Measurements from ENCODE around the gene RHOBTB3. TPM values are rescaled to one million over a fixed set of nuclear protein-coding genes. Genes with fewer than 3 reads are reported as not detected.

Gene RHOBTB3
- total RNA-seq, 1 donor from 2014 or later: 73.8 TPM

DNA sequence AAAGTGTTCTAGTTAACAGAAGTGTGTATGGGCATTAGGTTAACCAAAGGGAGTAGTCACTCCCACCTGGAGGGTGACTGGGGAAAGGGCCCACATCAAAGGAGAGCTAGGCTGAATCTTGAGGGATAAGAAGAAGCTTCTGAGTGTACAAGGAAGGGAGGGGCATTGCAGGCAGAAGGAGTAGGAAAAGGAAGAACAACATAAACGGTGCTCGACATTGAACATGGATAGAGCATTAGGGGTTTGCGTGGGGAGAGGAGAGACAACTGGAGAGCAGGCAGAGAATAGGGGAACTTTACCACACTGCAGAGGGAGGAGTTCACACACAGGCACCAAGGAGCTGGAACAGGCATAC lies 96.7 kb downstream of the RHOBTB3 start:
- H3K79me2 ChIP-seq (ENCODE audit: insufficient read depth, low read length): no peaks in the 10 kb centered on the region
- no peak overlapping the region for H2AFZ ChIP-seq (ENCODE audit: low read depth, low read length)
- H3K4me3 Mint-ChIP-seq (ENCODE audit: unreplicated experiment): no peak overlapping the region
- H3K36me3 Mint-ChIP-seq (ENCODE audit: low read depth, unreplicated experiment): no peaks in the 10 kb centered on the region
- H3K9me3 Mint-ChIP-seq (ENCODE audit: unreplicated experiment): peaks cover 6% of the 10 kb centered on the region
- no peak overlapping the region for H3K27ac ChIP-seq (ENCODE audit: low read depth, low read length)
- no peak overlapping the region for H3K9ac ChIP-seq (ENCODE audit: low read length)
- no peak for DNase-seq (ENCODE audit: low read depth)
- H3K27me3 Mint-ChIP-seq (ENCODE audit: low read depth, unreplicated experiment): peaks cover 6% of the 10 kb centered on the region
- no peaks in the 10 kb centered on the region for H3K9me3 ChIP-seq (ENCODE audit: insufficient read depth, low read depth, low read length)
- no peak overlapping the region for H3K4me2 ChIP-seq (ENCODE audit: low read length)
- no peaks in the 10 kb centered on the region for H3K27me3 ChIP-seq (ENCODE audit: insufficient read depth, low read length)
- H3K4me3 ChIP-seq (ENCODE audit: insufficient read depth, low read depth, low read length): no peak overlapping the region
- no peaks in the 10 kb centered on the region for H4K20me1 ChIP-seq (ENCODE audit: insufficient read depth, low read length)
- TF ChIP-seq EZH2 (IDR thresholded peaks at IDR 0.05; ENCODE audit: insufficient read depth, low read length): no peak
- no peak for FAIRE-seq
- H3K4me1 Mint-ChIP-seq (ENCODE audit: low read depth, unreplicated experiment): peaks cover 14% of the 10 kb centered on the region
- H3K4me1 ChIP-seq (ENCODE audit: insufficient read depth, low read length): peaks cover 18% of the 10 kb centered on the region
- no peaks in the 10 kb centered on the region for H3K36me3 ChIP-seq (ENCODE audit: insufficient read depth, low read length)
- H3K27ac Mint-ChIP-seq (ENCODE audit: unreplicated experiment): peak overlapping the region; percentile 42

DNA sequence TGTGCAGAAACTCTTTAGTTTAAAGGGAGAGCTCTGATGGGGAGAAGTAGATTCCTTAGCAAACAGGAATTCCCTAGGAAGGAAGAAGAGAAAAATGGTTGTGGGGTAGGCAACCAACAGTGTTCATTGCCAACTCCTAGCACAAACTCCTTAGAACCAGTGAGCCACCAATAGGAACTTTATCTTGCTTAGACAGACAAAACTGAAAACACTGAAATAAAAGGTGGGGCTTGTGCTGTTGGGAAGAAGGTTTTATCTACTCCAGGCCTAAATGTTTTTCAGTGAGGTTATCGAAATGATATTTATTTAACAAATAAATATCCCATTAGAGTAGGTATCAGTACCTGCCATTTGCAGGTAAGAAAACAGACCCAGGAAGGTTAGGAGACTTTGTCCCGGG lies 99.1 kb downstream of the RHOBTB3 start:
- H3K4me3 Mint-ChIP-seq (ENCODE audit: unreplicated experiment): no peak overlapping the region

DNA sequence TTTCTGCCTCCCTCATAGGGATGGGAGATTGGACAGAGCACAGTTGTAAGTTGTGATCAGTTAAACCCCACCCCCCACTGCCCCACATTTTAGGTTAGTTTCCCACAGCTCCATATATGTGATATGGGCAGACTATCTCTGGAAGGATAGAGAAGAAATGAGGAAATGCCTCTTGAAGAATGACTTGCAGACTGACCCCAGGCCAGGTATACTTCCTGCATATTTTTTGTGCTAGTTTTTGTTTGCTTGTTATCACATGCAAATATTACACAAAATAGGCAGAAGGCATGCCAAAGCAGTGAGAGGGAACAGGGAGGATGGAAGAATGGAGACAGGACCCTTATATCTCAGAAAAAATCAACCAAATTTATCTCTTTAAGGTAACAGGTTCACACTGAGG lies 101.5 kb downstream of the RHOBTB3 start:
- H3K4me2 ChIP-seq (ENCODE audit: low read length): no peak overlapping the region
- H3K9me3 ChIP-seq (ENCODE audit: insufficient read depth, low read depth, low read length): no peaks in the 10 kb centered on the region
- H3K27ac ChIP-seq (ENCODE audit: low read depth, low read length): no peak overlapping the region
- TF ChIP-seq, protein P1, sequence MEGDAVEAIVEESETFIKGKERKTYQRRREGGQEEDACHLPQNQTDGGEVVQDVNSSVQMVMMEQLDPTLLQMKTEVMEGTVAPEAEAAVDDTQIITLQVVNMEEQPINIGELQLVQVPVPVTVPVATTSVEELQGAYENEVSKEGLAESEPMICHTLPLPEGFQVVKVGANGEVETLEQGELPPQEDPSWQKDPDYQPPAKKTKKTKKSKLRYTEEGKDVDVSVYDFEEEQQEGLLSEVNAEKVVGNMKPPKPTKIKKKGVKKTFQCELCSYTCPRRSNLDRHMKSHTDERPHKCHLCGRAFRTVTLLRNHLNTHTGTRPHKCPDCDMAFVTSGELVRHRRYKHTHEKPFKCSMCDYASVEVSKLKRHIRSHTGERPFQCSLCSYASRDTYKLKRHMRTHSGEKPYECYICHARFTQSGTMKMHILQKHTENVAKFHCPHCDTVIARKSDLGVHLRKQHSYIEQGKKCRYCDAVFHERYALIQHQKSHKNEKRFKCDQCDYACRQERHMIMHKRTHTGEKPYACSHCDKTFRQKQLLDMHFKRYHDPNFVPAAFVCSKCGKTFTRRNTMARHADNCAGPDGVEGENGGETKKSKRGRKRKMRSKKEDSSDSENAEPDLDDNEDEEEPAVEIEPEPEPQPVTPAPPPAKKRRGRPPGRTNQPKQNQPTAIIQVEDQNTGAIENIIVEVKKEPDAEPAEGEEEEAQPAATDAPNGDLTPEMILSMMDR (IDR thresholded peaks at IDR 0.05; ENCODE audit: insufficient read depth, low read depth, low read length): no peak
- no peak for TF ChIP-seq EZH2 (IDR thresholded peaks at IDR 0.05; ENCODE audit: insufficient read depth, low read length)
- no peaks in the 10 kb centered on the region for H4K20me1 ChIP-seq (ENCODE audit: insufficient read depth, low read length)
- H3K79me2 ChIP-seq (ENCODE audit: insufficient read depth, low read length): no peaks in the 10 kb centered on the region
- no peaks in the 10 kb centered on the region for H3K36me3 Mint-ChIP-seq (ENCODE audit: low read depth, unreplicated experiment)
- no peaks in the 10 kb centered on the region for H3K27me3 ChIP-seq (ENCODE audit: insufficient read depth, low read length)
- no peak overlapping the region for H3K4me3 ChIP-seq (ENCODE audit: insufficient read depth, low read depth, low read length)
- FAIRE-seq: no peak
- peaks cover 4% of the 10 kb centered on the region for H3K9me3 Mint-ChIP-seq (ENCODE audit: unreplicated experiment)
- no peak overlapping the region for H2AFZ ChIP-seq (ENCODE audit: low read depth, low read length)
- H3K4me3 Mint-ChIP-seq (ENCODE audit: unreplicated experiment): no peak overlapping the region
- peaks cover 4% of the 10 kb centered on the region for H3K27me3 Mint-ChIP-seq (ENCODE audit: low read depth, unreplicated experiment)
- H3K4me1 ChIP-seq (ENCODE audit: insufficient read depth, low read length): peaks cover 3% of the 10 kb centered on the region
- H3K27ac Mint-ChIP-seq (ENCODE audit: unreplicated experiment): no peak overlapping the region
- peaks cover 3% of the 10 kb centered on the region for H3K4me1 Mint-ChIP-seq (ENCODE audit: low read depth, unreplicated experiment)
- H3K9ac ChIP-seq (ENCODE audit: low read length): no peak overlapping the region
- no peak for DNase-seq (ENCODE audit: low read depth)
- no peaks in the 10 kb centered on the region for H3K36me3 ChIP-seq (ENCODE audit: insufficient read depth, low read length)

More for the DNA sequence above, 99.1 kb downstream of the RHOBTB3 start:
- FAIRE-seq (no peak), DNase-seq (ENCODE audit: low read depth) (no peak)
- Mint-ChIP-seq H3K36me3 (ENCODE audit: low read depth, unreplicated experiment) (no peaks in the 10 kb centered on the region), H3K9me3 (ENCODE audit: unreplicated experiment) (peaks cover 6% of the 10 kb centered on the region), H3K27me3 (ENCODE audit: low read depth, unreplicated experiment) (peaks cover 6% of the 10 kb centered on the region), H3K27ac (ENCODE audit: unreplicated experiment) (no peak overlapping the region), H3K4me1 (ENCODE audit: low read depth, unreplicated experiment) (no peaks in the 10 kb centered on the region)
- H4K20me1 ChIP-seq (ENCODE audit: insufficient read depth, low read length): no peaks in the 10 kb centered on the region
- H3K4me3 ChIP-seq (ENCODE audit: insufficient read depth, low read depth, low read length): no peak overlapping the region
- H3K36me3 ChIP-seq (ENCODE audit: insufficient read depth, low read length): no peaks in the 10 kb centered on the region
- H3K27me3 ChIP-seq (ENCODE audit: insufficient read depth, low read length): no peaks in the 10 kb centered on the region
- H3K27ac ChIP-seq (ENCODE audit: low read depth, low read length): no peak overlapping the region
- no peaks in the 10 kb centered on the region for H3K9me3 ChIP-seq (ENCODE audit: insufficient read depth, low read depth, low read length)
- no peaks in the 10 kb centered on the region for H3K79me2 ChIP-seq (ENCODE audit: insufficient read depth, low read length)
- no peak overlapping the region for H3K9ac ChIP-seq (ENCODE audit: low read length)
- TF ChIP-seq, protein P1 (IDR thresholded peaks at IDR 0.05; ENCODE audit: insufficient read depth, low read depth, low read length): no peak
- no peak for TF ChIP-seq EZH2 (IDR thresholded peaks at IDR 0.05; ENCODE audit: insufficient read depth, low read length)
- H3K4me1 ChIP-seq (ENCODE audit: insufficient read depth, low read length): peaks cover 3% of the 10 kb centered on the region
- H3K4me2 ChIP-seq (ENCODE audit: low read length): no peak overlapping the region
- H2AFZ ChIP-seq (ENCODE audit: low read depth, low read length): no peak overlapping the region

Data from astrocyte (in vitro differentiated cells and primary cell).